ENCODE measurements around the gene IL20RA. TPM values are rescaled to one million over a fixed set of nuclear protein-coding genes. Genes with fewer than 3 reads are reported as not detected.

IL20RA gene
- total and polyA plus RNA-seq, 2 donors (not counting 3 experiments of a cell fraction or from before 2014, with no cell fraction given): not detected

- Histone ChIP-seq H3K4me3 (replicated peaks in 1 of 3; ENCODE audit: insufficient read depth in 1 of 3, low read depth in 1 of 3, low read length in 3 of 3) (no peak overlapping the region), H3K4me1 (ENCODE audit: control insufficient read depth, extremely low read depth, insufficient read depth, low read length) (peaks cover 2% of the 10 kb centered on the region), H2AFZ (ENCODE audit: low read depth, low read length) (no peak overlapping the region), H3K36me3 (ENCODE audit: control insufficient read depth in 2 of 2, extremely low read depth in 1 of 2, insufficient read depth in 2 of 2, low read length in 2 of 2) (no peaks in the 10 kb centered on the region), H3K27ac (ENCODE audit: insufficient read depth, low read depth, low read length) (no peak overlapping the region), H3K27me3 (ENCODE audit: control insufficient read depth in 2 of 2, insufficient read depth in 2 of 2, low read length in 2 of 2) (no peaks in the 10 kb centered on the region), H3K9me3 (replicated peaks; ENCODE audit: control insufficient read depth, insufficient read depth, low read length) (no peaks in the 10 kb centered on the region), H4K20me1 (replicated peaks; ENCODE audit: control insufficient read depth, extremely low read depth, insufficient read depth, low read length) (no peaks in the 10 kb centered on the region), H3K9me1 (replicated peaks; ENCODE audit: control insufficient read depth, extremely low read depth, insufficient read depth, low read length) (peaks cover 2% of the 10 kb centered on the region), H3K79me2 (ENCODE audit: control insufficient read depth, insufficient read depth, low read length) (no peaks in the 10 kb centered on the region), H3K9ac (replicated peaks; ENCODE audit: extremely low read depth, insufficient read depth, low read length) (no peak overlapping the region), H3K4me2 (ENCODE audit: insufficient read depth, low read length) (no peak overlapping the region)
- DNase-seq (ENCODE audit: low read depth, low spot score): no peak
- no peak for FAIRE-seq
- TF ChIP-seq MAX (IDR thresholded peaks at IDR 0.05; ENCODE audit: insufficient read depth, insufficient read length) (no peak), JUN (IDR thresholded peaks at IDR 0.05; ENCODE audit: borderline replicate concordance, insufficient read depth, insufficient read length, low read depth) (no peak), CTCF (IDR thresholded peaks at IDR 0.05; ENCODE audit: extremely low read depth in 1 of 2, insufficient read depth in 1 of 2, low read depth in 1 of 2, low read length in 2 of 2) (no peak), FOS (IDR thresholded peaks at IDR 0.05; ENCODE audit: borderline replicate concordance, insufficient read depth, low read length) (no peak), MYC (IDR thresholded peaks at IDR 0.05; ENCODE audit: low read depth, low read length) (no peak), POLR2A (IDR thresholded peaks at IDR 0.05; ENCODE audit: low read depth, low read length) (no peak), POLR2AphosphoS5 (IDR thresholded peaks at IDR 0.05; ENCODE audit: insufficient read depth, low read depth, low read length) (no peak)
- intact Hi-C loops (cut with micrococcal nuclease) (no loop called here), dilution Hi-C loops (cut with MboI; ENCODE audit: extremely low pct_ligation_motif_present, low sequenced_read_pairs) (no loop called here)
- no TSS peak for BruUV-seq (replicated peaks)
- ChIA-PET CTCF (no interaction called here), POLR2A (no interaction called here)
Measured at GRCh38 chr6:136955123-136955522, 89.6 kb downstream of the IL20RA start.

All from endothelial cell of umbilical vein (primary cell).